Nephron progenitor cell (in vitro differentiated cells): Measurements from ENCODE around the gene TTC23L.

Experiments used
- DNase-seq: peaks from one replicate; pipeline ENCODE4 v3.0.0; 2021
- H3K27ac Mint-ChIP-seq: 2 replicates; pipeline ENCODE4 v1.8.0; 2021; ENCODE audit warnings: mild to moderate bottlenecking, moderate library complexity, mixed read lengths
- H3K27me3 Mint-ChIP-seq: 2 replicates; pipeline ENCODE4 v1.8.0; 2021; ENCODE audit warnings: mild to moderate bottlenecking, low read depth, mixed read lengths; ENCODE audit not compliant: poor library complexity
- H3K36me3 Mint-ChIP-seq: 2 replicates; pipeline ENCODE4 v1.8.0; 2021; ENCODE audit warnings: low read depth, mixed read lengths
- H3K4me1 Mint-ChIP-seq: 2 replicates; pipeline ENCODE4 v1.8.0; 2021; ENCODE audit warnings: mixed read lengths
- H3K4me3 Mint-ChIP-seq: 2 replicates; pipeline ENCODE4 v1.8.0; 2021; ENCODE audit warnings: mild to moderate bottlenecking, moderate library complexity, mixed read lengths
- H3K9me3 Mint-ChIP-seq: 2 replicates; pipeline ENCODE4 v1.8.0; 2021; ENCODE audit warnings: mild to moderate bottlenecking, moderate library complexity, mixed read lengths
- CTCF ChIP-seq: fragments of 200-600 bp; sonication (generic); IDR thresholded peaks from 2 replicates; pipeline ENCODE4 v1.5.0; 2021; ENCODE audit warnings: antibody characterized with exemption

The TTC23L gene

GRCh38 chr5:34838785-34839714 lies at the start of gene TTC23L:
TTC23L (plus strand) TSS chr5:34839164; CDS start chr5:34840672, 1,508 bp downstream.
- Mint-ChIP-seq H3K27ac (peak within 1 kb of the TSS; percentile 84), H3K4me3 (peak within 1 kb of the TSS; percentile 90), H3K9me3 (peaks cover 5% of the 10 kb centered on the region), H3K4me1 (peaks cover 13% of the 10 kb centered on the region), H3K36me3 (peaks cover 18% of the 10 kb centered on the region), H3K27me3 (peaks cover 4% of the 10 kb centered on the region)
- DNase-seq = peak; percentile 88
- TF ChIP-seq CTCF = no peak

- DNase-seq = no peak
- no peak overlapping the region for H3K4me3 Mint-ChIP-seq
- no peaks in the 10 kb centered on the region for H3K27me3 Mint-ChIP-seq
- TF ChIP-seq CTCF = no peak
- peaks cover 27% of the 10 kb centered on the region for H3K9me3 Mint-ChIP-seq
- no peak overlapping the region for H3K27ac Mint-ChIP-seq
- no peaks in the 10 kb centered on the region for H3K4me1 Mint-ChIP-seq
- peaks cover 31% of the 10 kb centered on the region for H3K36me3 Mint-ChIP-seq
Measured at GRCh38 chr5:34789639-34790038, 49.3 kb upstream of the TTC23L start.

- DNase-seq = no peak
- H3K27ac Mint-ChIP-seq = no peak overlapping the region
- H3K36me3 Mint-ChIP-seq = peaks cover 29% of the 10 kb centered on the region
- no peaks in the 10 kb centered on the region for H3K4me1 Mint-ChIP-seq
- H3K9me3 Mint-ChIP-seq = peaks cover 27% of the 10 kb centered on the region
- H3K27me3 Mint-ChIP-seq = no peaks in the 10 kb centered on the region
- no peak overlapping the region for H3K4me3 Mint-ChIP-seq
- no peak for TF ChIP-seq CTCF
Measured at GRCh38 chr5:34790069-34790468, 48.9 kb upstream of the TTC23L start.

GRCh38 chr5:34791761-34792244 lies 47.2 kb upstream of the TTC23L start:
- Mint-ChIP-seq H3K36me3 (peaks cover 21% of the 10 kb centered on the region), H3K9me3 (peaks cover 13% of the 10 kb centered on the region), H3K4me3 (no peak overlapping the region), H3K27ac (no peak overlapping the region), H3K4me1 (no peaks in the 10 kb centered on the region), H3K27me3 (no peaks in the 10 kb centered on the region)
- TF ChIP-seq CTCF = no peak
- DNase-seq = no peak

- Mint-ChIP-seq H3K36me3 (peaks cover 57% of the 10 kb centered on the region), H3K9me3 (no peaks in the 10 kb centered on the region), H3K4me1 (peaks cover 7% of the 10 kb centered on the region), H3K4me3 (no peak overlapping the region), H3K27me3 (no peaks in the 10 kb centered on the region), H3K27ac (peak overlapping the region; percentile 10)
- TF ChIP-seq CTCF = no peak
- no peak for DNase-seq
Measured at GRCh38 chr5:34802834-34803563, 36.0 kb upstream of the TTC23L start.
